ENCODE results near the gene ALG8. TPM values are rescaled to one million over a fixed set of nuclear protein-coding genes. Genes with fewer than 3 reads are reported as not detected.

Gene ALG8
- polyA plus RNA-seq, 3 donors: 65.9 to 73.6 (median 69.3) TPM

Other genes starting within 250 kb of the ALG8 start
- gene INTS4, start 145.0 kb downstream of the ALG8 start, polyA plus RNA-seq (ENCODE audit: insufficient read length in 3 of 3): 10 to 100 TPM; 39.3 to 44.7 (median 42.7) TPM
- 10 to 100 TPM; 16.4 to 17.7 (median 16.8) TPM for gene KCTD14, start 116.3 kb downstream of the ALG8 start, polyA plus RNA-seq (ENCODE audit: insufficient read length in 3 of 3)
- under 1 TPM; 0.18 to 0.40 (median 0.21) TPM for gene THRSP, start 75.8 kb downstream of the ALG8 start, polyA plus RNA-seq (ENCODE audit: insufficient read length in 3 of 3)
- gene NDUFC2, start 59.8 kb downstream of the ALG8 start, polyA plus RNA-seq (ENCODE audit: insufficient read length in 3 of 3): 100 to 1,000 TPM; 136 to 155 (median 148) TPM
- 10 to 100 TPM in 1 of 3 donors, 1 to 10 TPM in 2; 6.9 to 11.5 (median 9.0) TPM for gene KCTD21, start 49.0 kb upstream of the ALG8 start, polyA plus RNA-seq (ENCODE audit: insufficient read length in 3 of 3)
- gene USP35, start 49.3 kb upstream of the ALG8 start, polyA plus RNA-seq (ENCODE audit: insufficient read length in 3 of 3): 1 to 10 TPM; 4.1 to 5.1 (median 4.9) TPM

Data from right renal cortex interstitium (tissue), 3 donors.